GM23338 (cell line): ENCODE measurements around the gene SLC34A3. TPM values are rescaled to one million over a fixed set of nuclear protein-coding genes. Genes with fewer than 3 reads are reported as not detected.

Experiments
- ATAC-seq: fragments of 200-7000 bp; cut with Tn5 transposase; 3 replicates; pipeline ENCODE4 v1.9.1; 2020
- DNase-seq: peaks from one replicate; pipeline ENCODE4 v3.0.0-alpha.2; 2015; ENCODE audit warnings: low spot score
- H2AFZ ChIP-seq: fragments of 200-600 bp; sonication (generic); 2 replicates; pipeline ENCODE4 v1.8.0; 2016; ENCODE audit warnings: antibody characterized with exemption, mild to moderate bottlenecking, moderate library complexity
- H3F3A ChIP-seq: fragments of 200-600 bp; sonication (generic); replicated peaks from 2 replicates; pipeline ENCODE4 v1.8.0; 2017; ENCODE audit warnings: antibody characterized with exemption, mixed run types, low read depth
- H3K27ac ChIP-seq: fragments of 200-600 bp; sonication (generic); 2 replicates; pipeline ENCODE4 v1.6.1; 2016; ENCODE audit warnings: low read depth
- H3K27me3 ChIP-seq: fragments of 200-600 bp; sonication (generic); 2 replicates; pipeline ENCODE4 v1.8.0; 2016; ENCODE audit warnings: mild to moderate bottlenecking, mixed run types, moderate library complexity; ENCODE audit not compliant: insufficient read depth
- H3K36me3 ChIP-seq: fragments of 200-600 bp; sonication (generic); 2 replicates; pipeline ENCODE4 v1.8.0; 2016; ENCODE audit warnings: mild to moderate bottlenecking; ENCODE audit not compliant: insufficient read depth
- H3K4me1 ChIP-seq: fragments of 200-600 bp; sonication (generic); 2 replicates; pipeline ENCODE4 v1.8.0; 2016; ENCODE audit warnings: mild to moderate bottlenecking, moderate library complexity; ENCODE audit not compliant: insufficient read depth
- H3K4me2 ChIP-seq: fragments of 200-600 bp; sonication (generic); 2 replicates; pipeline ENCODE4 v1.7.1; 2017; ENCODE audit warnings: mixed run types
- H3K4me3 ChIP-seq: fragments of 200-600 bp; sonication (generic); 2 replicates; pipeline ENCODE4 v1.6.1; 2016; ENCODE audit warnings: mixed run types
- H3K79me2 ChIP-seq: fragments of 200-600 bp; sonication (generic); replicated peaks from 2 replicates; pipeline ENCODE4 v1.8.0; 2017; ENCODE audit warnings: mild to moderate bottlenecking; ENCODE audit not compliant: insufficient read depth
- H3K9me2 ChIP-seq: fragments of 200-600 bp; sonication (generic); 2 replicates; pipeline ENCODE4 v1.8.0; 2017; ENCODE audit not compliant: insufficient read depth
- H4K20me1 ChIP-seq: fragments of 200-600 bp; sonication (generic); replicated peaks from 2 replicates; pipeline ENCODE4 v1.8.0; 2017; ENCODE audit warnings: mild to moderate bottlenecking; ENCODE audit not compliant: insufficient read depth
- H3K27ac Mint-ChIP-seq: 2 replicates; pipeline ENCODE4 v1.8.0; 2020; ENCODE audit warnings: inconsistent platforms, mild to moderate bottlenecking, moderate library complexity, mixed read lengths
- H3K27me3 Mint-ChIP-seq: 3 replicates; pipeline ENCODE4 v1.8.0; 2022; ENCODE audit warnings: low read depth, mild to moderate bottlenecking, moderate library complexity, mixed read lengths, inconsistent platforms; ENCODE audit not compliant: insufficient read depth, poor library complexity
- H3K36me3 Mint-ChIP-seq: 3 replicates; pipeline ENCODE4 v1.8.0; 2021; ENCODE audit warnings: low read depth, mild to moderate bottlenecking, inconsistent platforms, moderate library complexity, mixed read lengths
- H3K4me1 Mint-ChIP-seq: 3 replicates; pipeline ENCODE4 v1.8.0; 2020; ENCODE audit warnings: mild to moderate bottlenecking, inconsistent platforms, mixed read lengths
- H3K4me3 Mint-ChIP-seq: 3 replicates; pipeline ENCODE4 v1.8.0; 2021; ENCODE audit warnings: moderate library complexity, mild to moderate bottlenecking, inconsistent platforms, mixed read lengths
- H3K9me3 Mint-ChIP-seq: 3 replicates; pipeline ENCODE4 v1.8.0; 2020; ENCODE audit warnings: moderate library complexity, mild to moderate bottlenecking, inconsistent platforms, mixed read lengths
- EZH2phosphoT487 ChIP-seq: fragments of 200-600 bp; sonication (generic); IDR thresholded peaks from one replicate; pipeline ENCODE4 v1.8.1; 2018; ENCODE audit warnings: antibody characterized with exemption; ENCODE audit not compliant: unreplicated experiment
- NANOG ChIP-seq: IDR thresholded peaks from 2 replicates; pipeline ENCODE4 v1.6.1; 2016; ENCODE audit warnings: antibody characterized with exemption, borderline replicate concordance
- STAT1 ChIP-seq: IDR thresholded peaks from one replicate; pipeline ENCODE4 v1.6.1; 2016; ENCODE audit warnings: antibody characterized with exemption; ENCODE audit not compliant: unreplicated experiment
- polyA plus RNA-seq: library from polyadenylated mRNA; unstranded; fragments of >200 nt; fragmentation: Nextera tagmentation; extraction: Ambion mirVana; gene quantifications from 2 replicates; pipeline ENCODE4 v1.2.1, GENCODE V29; 2016
- total RNA-seq: library from RNA; depleted of rRNA; stranded (reverse); fragments of >200 nt; shearing (Covaris generic); gene quantifications from 2 replicates; pipeline ENCODE4 v1.2.3, GENCODE V29; 2014
- TF ChIP-seq, protein P1 (sequence below): IDR thresholded peaks from 2 replicates; pipeline ENCODE4 v1.6.1; 2016; ENCODE audit warnings: antibody characterized with exemption
- TF ChIP-seq, protein P2 (sequence below), 2 experiments: fragments of 200-600 bp in 1 of 2; sonication (generic) in 1 of 2; conservative IDR thresholded peaks; 2 replicates each; pipeline versions ENCODE4 v1.5.1 to v1.6.1; 2016 to 2017; ENCODE audit warnings: antibody characterized with exemption in 2 of 2, low read depth in 2 of 2, mild to moderate bottlenecking in 2 of 2, moderate library complexity in 1 of 2
- TF ChIP-seq, protein P3 (sequence below): fragments of 250-450 bp; sonication (Bioruptor Pico); IDR thresholded peaks from 2 replicates; pipeline ENCODE4 v1.5.0; 2020; ENCODE audit warnings: mild to moderate bottlenecking, moderate library complexity

SLC34A3 gene
- total and polyA plus RNA-seq, 2 experiments from 2014 or later, result not detected

DNA sequence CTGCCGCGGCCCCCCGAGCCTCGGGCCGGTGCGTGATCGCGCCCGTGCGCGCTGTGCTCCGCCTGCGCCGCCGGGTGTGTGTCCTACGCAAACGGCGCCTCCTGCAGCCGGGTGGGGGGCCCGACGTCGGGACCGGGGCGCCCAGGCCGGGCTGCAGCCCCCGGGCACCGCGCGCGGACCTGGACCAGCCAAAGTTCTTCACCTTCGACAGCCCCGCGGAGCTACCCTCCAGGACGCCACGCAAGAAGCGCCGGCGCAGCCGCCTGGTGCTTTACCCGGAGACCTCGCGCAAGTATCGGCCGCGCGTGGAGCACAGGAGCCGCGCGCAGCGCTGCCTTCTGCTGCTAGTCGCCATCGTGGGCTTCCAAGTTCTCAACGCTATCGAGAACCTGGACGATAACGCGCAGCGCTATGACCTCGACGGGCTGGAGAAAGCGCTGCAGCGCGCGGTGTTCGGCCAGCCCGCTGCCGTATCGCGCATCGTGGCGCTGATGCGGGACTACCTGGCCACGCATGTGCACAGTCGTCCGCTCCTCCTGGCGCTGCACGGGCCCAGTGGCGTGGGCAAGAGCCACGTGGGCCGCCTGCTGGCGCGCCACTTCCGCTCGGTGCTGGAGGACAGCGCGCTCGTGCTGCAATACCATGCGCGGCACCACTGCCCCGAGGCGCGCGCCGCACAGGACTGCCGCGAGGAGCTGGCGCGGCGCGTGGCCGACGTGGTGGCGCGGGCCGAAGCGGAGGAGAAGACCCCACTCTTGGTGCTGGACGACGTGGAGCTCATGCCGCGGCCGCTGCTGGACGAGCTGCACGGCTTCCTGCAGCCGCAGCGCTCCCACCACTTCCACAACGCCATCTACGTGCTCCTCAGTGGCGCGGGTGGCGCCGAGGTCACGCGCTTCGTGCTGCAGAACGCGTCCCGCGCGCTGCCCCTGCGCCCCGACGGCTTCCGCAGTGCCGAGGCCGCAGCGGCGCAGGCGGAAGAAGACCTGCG lies 48.3 kb downstream of the SLC34A3 start:
- peak overlapping the region; percentile 88 for H3K4me2 ChIP-seq
- H3F3A ChIP-seq, result peaks cover 20% of the 10 kb centered on the region; the same call in 1 of the 2 replicates
- TF ChIP-seq, protein P1, sequence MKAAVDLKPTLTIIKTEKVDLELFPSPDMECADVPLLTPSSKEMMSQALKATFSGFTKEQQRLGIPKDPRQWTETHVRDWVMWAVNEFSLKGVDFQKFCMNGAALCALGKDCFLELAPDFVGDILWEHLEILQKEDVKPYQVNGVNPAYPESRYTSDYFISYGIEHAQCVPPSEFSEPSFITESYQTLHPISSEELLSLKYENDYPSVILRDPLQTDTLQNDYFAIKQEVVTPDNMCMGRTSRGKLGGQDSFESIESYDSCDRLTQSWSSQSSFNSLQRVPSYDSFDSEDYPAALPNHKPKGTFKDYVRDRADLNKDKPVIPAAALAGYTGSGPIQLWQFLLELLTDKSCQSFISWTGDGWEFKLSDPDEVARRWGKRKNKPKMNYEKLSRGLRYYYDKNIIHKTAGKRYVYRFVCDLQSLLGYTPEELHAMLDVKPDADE, result no peak
- TF ChIP-seq, protein P2, sequence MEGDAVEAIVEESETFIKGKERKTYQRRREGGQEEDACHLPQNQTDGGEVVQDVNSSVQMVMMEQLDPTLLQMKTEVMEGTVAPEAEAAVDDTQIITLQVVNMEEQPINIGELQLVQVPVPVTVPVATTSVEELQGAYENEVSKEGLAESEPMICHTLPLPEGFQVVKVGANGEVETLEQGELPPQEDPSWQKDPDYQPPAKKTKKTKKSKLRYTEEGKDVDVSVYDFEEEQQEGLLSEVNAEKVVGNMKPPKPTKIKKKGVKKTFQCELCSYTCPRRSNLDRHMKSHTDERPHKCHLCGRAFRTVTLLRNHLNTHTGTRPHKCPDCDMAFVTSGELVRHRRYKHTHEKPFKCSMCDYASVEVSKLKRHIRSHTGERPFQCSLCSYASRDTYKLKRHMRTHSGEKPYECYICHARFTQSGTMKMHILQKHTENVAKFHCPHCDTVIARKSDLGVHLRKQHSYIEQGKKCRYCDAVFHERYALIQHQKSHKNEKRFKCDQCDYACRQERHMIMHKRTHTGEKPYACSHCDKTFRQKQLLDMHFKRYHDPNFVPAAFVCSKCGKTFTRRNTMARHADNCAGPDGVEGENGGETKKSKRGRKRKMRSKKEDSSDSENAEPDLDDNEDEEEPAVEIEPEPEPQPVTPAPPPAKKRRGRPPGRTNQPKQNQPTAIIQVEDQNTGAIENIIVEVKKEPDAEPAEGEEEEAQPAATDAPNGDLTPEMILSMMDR (conservative IDR thresholded peaks at IDR 0.05; ENCODE audit: low read depth in 2 of 2), result peak in 1 of 2 experiments; percentile 16; a peak in 1 of 4 replicates
- H2AFZ ChIP-seq, result no peak overlapping the region
- ATAC-seq (no peak; the same call in 2 of the 3 replicates), DNase-seq (no peak)
- H3K4me3 ChIP-seq, result peak overlapping the region; percentile 64
- peaks cover 12% of the 10 kb centered on the region for H3K4me1 ChIP-seq
- peaks cover 14% of the 10 kb centered on the region for H3K27me3 ChIP-seq
- Mint-ChIP-seq H3K27me3 (peaks cover 34% of the 10 kb centered on the region), H3K4me3 (no peak overlapping the region), H3K9me3 (no peaks in the 10 kb centered on the region; the same call in 2 of the 3 replicates), H3K36me3 (peaks cover 7% of the 10 kb centered on the region), H3K27ac (no peak overlapping the region), H3K4me1 (peaks cover 27% of the 10 kb centered on the region)
- no peaks in the 10 kb centered on the region for H3K36me3 ChIP-seq
- H4K20me1 ChIP-seq, result peaks cover 8% of the 10 kb centered on the region; the same call in 1 of the 2 replicates
- no peak overlapping the region for H3K27ac ChIP-seq
- no peaks in the 10 kb centered on the region for H3K9me2 ChIP-seq
- no peaks in the 10 kb centered on the region for H3K79me2 ChIP-seq

DNA sequence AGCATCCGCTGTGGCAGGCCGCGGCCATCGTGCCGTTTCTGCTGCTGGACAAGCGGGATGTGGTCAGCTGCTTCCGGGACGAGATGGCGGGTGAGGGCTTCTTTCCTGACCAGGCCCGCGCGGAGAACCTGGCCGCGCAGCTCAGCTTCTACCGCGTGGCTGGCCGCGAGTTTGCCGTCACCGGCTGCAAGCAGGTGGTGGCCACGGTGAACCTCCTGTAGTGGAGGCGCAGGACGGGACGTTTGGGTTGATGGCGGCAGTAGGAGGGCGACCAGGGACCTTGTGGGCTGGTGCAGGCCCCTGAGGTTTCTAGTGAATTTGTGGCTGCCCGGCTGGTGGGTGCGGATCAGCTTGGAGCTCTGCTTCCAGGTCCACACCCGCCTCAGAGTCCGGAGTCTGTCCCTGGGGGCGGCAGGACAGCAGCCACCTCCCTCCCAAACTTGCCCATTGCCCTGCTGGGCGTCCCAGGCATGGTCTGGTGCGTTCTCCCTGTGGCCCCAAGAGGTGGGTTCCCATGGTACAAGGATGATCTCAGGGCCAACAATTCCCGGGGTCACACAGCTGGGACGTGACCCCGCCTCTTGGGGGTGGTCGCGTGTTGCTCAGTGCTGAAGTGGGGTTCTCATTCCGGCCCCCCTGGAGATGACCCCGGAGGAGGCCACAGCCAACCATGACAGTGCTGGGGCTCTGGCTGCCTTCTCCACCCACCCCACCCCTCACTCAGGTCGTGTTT lies 49.2 kb downstream of the SLC34A3 start:
- H3K9me3 Mint-ChIP-seq, result no peaks in the 10 kb centered on the region
- ATAC-seq (no peak), DNase-seq (no peak)
- peaks cover 18% of the 10 kb centered on the region for H3K4me1 Mint-ChIP-seq
- Histone ChIP-seq H3K36me3 (no peaks in the 10 kb centered on the region), H3K4me2 (no peak overlapping the region), H3K79me2 (no peaks in the 10 kb centered on the region), H3K27me3 (peaks cover 14% of the 10 kb centered on the region), H2AFZ (no peak overlapping the region), H3F3A (peaks cover 20% of the 10 kb centered on the region; the same call in 1 of the 2 replicates), H3K4me3 (no peak overlapping the region), H3K27ac (no peak overlapping the region), H4K20me1 (peaks cover 8% of the 10 kb centered on the region; the same call in 1 of the 2 replicates), H3K4me1 (peaks cover 12% of the 10 kb centered on the region), H3K9me2 (no peaks in the 10 kb centered on the region)
- H3K4me3 Mint-ChIP-seq, result peak overlapping the region; percentile 49
- H3K27me3 Mint-ChIP-seq, result peaks cover 29% of the 10 kb centered on the region
- no peaks in the 10 kb centered on the region; the same call in 2 of the 3 replicates for H3K36me3 Mint-ChIP-seq
- H3K27ac Mint-ChIP-seq, result no peak overlapping the region
- TF ChIP-seq, protein P1, result no peak
- TF ChIP-seq, protein P3, sequence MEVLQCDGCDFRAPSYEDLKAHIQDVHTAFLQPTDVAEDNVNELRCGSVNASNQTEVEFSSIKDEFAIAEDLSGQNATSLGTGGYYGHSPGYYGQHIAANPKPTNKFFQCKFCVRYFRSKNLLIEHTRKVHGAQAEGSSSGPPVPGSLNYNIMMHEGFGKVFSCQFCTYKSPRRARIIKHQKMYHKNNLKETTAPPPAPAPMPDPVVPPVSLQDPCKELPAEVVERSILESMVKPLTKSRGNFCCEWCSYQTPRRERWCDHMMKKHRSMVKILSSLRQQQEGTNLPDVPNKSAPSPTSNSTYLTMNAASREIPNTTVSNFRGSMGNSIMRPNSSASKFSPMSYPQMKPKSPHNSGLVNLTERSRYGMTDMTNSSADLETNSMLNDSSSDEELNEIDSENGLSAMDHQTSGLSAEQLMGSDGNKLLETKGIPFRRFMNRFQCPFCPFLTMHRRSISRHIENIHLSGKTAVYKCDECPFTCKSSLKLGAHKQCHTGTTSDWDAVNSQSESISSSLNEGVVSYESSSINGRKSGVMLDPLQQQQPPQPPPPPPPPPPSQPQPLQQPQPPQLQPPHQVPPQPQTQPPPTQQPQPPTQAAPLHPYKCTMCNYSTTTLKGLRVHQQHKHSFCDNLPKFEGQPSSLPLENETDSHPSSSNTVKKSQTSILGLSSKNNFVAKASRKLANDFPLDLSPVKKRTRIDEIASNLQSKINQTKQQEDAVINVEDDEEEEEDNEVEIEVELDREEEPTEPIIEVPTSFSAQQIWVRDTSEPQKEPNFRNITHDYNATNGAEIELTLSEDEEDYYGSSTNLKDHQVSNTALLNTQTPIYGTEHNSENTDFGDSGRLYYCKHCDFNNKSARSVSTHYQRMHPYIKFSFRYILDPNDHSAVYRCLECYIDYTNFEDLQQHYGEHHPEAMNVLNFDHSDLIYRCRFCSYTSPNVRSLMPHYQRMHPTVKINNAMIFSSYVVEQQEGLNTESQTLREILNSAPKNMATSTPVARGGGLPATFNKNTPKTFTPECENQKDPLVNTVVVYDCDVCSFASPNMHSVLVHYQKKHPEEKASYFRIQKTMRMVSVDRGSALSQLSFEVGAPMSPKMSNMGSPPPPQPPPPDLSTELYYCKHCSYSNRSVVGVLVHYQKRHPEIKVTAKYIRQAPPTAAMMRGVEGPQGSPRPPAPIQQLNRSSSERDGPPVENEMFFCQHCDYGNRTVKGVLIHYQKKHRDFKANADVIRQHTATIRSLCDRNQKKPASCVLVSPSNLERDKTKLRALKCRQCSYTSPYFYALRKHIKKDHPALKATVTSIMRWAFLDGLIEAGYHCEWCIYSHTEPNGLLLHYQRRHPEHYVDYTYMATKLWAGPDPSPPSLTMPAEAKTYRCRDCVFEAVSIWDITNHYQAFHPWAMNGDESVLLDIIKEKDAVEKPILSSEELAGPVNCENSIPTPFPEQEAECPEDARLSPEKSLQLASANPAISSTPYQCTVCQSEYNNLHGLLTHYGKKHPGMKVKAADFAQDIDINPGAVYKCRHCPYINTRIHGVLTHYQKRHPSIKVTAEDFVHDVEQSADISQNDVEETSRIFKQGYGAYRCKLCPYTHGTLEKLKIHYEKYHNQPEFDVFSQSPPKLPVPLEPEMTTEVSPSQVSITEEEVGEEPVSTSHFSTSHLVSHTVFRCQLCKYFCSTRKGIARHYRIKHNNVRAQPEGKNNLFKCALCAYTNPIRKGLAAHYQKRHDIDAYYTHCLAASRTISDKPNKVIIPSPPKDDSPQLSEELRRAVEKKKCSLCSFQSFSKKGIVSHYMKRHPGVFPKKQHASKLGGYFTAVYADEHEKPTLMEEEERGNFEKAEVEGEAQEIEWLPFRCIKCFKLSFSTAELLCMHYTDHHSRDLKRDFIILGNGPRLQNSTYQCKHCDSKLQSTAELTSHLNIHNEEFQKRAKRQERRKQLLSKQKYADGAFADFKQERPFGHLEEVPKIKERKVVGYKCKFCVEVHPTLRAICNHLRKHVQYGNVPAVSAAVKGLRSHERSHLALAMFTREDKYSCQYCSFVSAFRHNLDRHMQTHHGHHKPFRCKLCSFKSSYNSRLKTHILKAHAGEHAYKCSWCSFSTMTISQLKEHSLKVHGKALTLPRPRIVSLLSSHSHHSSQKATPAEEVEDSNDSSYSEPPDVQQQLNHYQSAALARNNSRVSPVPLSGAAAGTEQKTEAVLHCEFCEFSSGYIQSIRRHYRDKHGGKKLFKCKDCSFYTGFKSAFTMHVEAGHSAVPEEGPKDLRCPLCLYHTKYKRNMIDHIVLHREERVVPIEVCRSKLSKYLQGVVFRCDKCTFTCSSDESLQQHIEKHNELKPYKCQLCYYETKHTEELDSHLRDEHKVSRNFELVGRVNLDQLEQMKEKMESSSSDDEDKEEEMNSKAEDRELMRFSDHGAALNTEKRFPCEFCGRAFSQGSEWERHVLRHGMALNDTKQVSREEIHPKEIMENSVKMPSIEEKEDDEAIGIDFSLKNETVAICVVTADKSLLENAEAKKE, result no peak
- no peak for TF ChIP-seq STAT1
- TF ChIP-seq NANOG, result no peak
- TF ChIP-seq EZH2phosphoT487, result no peak
